GM06990 (cell line): ENCODE results near the gene KRT86.

Experiments used
- DNase-seq: peaks from one replicate; pipeline ENCODE4 v3.0.0-alpha.2; 2011; ENCODE audit not compliant: insufficient read length; ENCODE audit errors: extremely low read depth
- H3K27me3 ChIP-seq: replicated peaks from 2 replicates; pipeline ENCODE4 v1.6.0; 2011; ENCODE audit warnings: low read length; ENCODE audit not compliant: control insufficient read depth, insufficient read depth
- H3K36me3 ChIP-seq: 2 replicates; pipeline ENCODE4 v1.5.1; 2011; ENCODE audit warnings: low read length; ENCODE audit not compliant: control insufficient read depth, insufficient read depth
- H3K4me3 ChIP-seq: replicated peaks from 2 replicates; pipeline ENCODE4 v1.5.1; 2011; ENCODE audit warnings: low read depth, mild to moderate bottlenecking, control low read depth, low read length
- TF ChIP-seq, protein P1 (sequence below): IDR thresholded peaks from 2 replicates; pipeline ENCODE4 v1.5.1; 2011; ENCODE audit warnings: low read length, control low read depth, mild to moderate bottlenecking, inconsistent platforms; ENCODE audit not compliant: insufficient read depth, poor library complexity, severe bottlenecking

Gene KRT86

DNA sequence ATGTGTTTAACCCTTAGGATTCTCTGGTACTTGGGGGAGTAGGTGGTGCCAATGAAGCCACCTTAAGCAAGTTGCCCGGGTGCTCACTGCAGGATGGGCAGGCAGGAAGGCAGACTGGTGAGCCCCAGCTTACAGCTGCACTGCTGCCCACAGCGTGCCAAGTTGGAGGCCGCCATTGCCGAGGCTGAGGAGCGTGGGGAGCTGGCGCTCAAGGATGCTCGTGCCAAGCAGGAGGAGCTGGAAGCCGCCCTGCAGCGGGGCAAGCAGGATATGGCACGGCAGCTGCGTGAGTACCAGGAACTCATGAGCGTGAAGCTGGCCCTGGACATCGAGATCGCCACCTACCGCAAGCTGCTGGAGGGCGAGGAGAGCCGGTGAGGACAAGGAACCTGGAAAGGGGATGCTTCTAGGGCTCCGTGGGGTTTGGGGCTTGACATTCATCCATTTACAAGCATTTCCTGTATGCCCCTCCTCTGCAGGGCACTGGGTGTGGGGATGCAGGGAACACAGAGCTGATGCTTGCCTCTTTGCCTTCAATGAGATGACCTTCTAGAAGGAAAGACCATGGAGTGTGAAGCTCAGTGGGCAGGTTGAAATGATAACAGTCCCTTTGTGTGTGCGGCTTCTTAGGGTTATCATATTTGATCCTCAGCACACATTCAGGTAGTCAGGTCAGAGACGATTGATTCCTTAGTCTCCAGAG, 29.0 kb upstream of the KRT86 start:
- Histone ChIP-seq H3K4me3 (peak overlapping the region; percentile 65), H3K27me3 (no peaks in the 10 kb centered on the region), H3K36me3 (no peaks in the 10 kb centered on the region; the same call in 1 of the 2 replicates)
- no peak for DNase-seq
- TF ChIP-seq, protein P1, sequence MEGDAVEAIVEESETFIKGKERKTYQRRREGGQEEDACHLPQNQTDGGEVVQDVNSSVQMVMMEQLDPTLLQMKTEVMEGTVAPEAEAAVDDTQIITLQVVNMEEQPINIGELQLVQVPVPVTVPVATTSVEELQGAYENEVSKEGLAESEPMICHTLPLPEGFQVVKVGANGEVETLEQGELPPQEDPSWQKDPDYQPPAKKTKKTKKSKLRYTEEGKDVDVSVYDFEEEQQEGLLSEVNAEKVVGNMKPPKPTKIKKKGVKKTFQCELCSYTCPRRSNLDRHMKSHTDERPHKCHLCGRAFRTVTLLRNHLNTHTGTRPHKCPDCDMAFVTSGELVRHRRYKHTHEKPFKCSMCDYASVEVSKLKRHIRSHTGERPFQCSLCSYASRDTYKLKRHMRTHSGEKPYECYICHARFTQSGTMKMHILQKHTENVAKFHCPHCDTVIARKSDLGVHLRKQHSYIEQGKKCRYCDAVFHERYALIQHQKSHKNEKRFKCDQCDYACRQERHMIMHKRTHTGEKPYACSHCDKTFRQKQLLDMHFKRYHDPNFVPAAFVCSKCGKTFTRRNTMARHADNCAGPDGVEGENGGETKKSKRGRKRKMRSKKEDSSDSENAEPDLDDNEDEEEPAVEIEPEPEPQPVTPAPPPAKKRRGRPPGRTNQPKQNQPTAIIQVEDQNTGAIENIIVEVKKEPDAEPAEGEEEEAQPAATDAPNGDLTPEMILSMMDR: no peak

DNA sequence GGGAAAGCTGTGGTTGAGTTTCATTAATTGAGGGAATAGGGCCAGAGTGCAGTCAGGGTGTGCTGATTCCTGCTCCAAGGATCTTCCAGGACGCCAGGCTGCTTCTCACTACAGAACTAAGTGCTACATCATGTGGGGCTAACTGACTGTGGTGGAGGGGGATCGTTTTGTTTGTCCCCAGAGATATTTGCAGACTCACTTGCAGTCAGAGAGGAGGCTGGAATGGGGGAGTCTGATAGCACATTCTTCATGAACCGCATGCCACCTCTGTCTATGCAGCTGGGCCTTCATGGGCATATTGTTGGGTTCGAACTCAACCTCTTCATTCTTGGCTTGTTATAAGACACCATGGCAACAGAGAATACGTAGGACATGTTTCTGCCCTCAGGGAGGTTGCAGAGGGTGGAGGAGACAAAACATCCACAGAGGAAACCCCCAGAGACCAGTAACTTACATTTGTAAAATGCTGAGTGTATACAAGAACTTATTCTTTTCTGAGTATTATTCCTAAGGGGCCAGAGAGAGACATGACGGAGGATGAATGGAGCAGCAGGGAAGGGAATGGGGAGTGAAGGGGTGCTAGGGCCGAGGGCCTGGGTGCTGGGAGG, 28.4 kb upstream of the KRT86 start:
- TF ChIP-seq, protein P1: no peak
- H3K27me3 ChIP-seq: no peaks in the 10 kb centered on the region
- no peak for DNase-seq
- no peaks in the 10 kb centered on the region; the same call in 1 of the 2 replicates for H3K36me3 ChIP-seq
- peak overlapping the region; percentile 65 for H3K4me3 ChIP-seq

DNA sequence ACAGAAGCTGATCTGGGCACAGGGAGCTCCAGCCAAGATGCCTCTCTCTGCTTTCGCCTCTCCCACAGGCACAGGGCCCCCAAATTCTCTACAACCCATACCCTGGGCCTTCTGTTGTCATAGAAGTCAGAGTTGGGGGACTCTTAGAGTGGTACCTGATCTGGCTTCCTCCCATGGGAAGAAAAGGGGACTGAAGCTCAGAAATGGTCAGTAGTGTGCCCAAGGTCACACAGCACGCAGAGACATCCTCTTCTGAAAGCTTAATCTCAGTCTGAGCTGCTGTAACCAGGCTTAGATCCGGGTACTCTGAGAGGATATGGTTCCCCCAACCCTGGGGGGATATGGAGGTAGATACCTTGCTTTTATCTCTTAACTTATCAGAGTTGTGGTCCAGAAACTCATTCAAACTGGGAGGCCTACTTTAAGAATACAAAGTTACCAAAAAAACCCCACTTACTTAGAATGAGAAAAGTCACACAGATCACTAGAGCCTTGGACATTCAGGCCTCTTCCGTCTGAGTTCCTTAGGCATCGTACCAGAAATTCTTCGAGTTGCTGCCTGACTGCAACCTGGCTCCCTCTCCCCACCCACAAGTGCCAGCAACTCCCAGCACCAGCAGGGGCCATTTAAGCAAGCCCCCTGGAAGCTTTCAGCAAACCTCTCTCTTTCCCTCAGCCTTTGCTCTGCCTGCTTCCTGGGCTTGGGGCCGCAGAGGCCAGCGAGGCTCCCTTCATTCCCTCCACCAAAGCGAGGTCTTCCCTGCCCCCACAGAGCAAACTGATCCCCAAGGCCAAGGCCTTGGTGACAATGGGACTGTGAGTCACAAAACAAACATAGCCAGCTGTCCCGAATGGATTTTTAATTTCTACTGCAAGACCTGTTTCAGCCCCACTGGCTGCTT, 27.5 kb upstream of the KRT86 start:
- TF ChIP-seq, protein P1: no peak
- Histone ChIP-seq H3K36me3 (no peaks in the 10 kb centered on the region; the same call in 1 of the 2 replicates), H3K27me3 (no peaks in the 10 kb centered on the region), H3K4me3 (peak overlapping the region; percentile 65)
- no peak for DNase-seq

DNA sequence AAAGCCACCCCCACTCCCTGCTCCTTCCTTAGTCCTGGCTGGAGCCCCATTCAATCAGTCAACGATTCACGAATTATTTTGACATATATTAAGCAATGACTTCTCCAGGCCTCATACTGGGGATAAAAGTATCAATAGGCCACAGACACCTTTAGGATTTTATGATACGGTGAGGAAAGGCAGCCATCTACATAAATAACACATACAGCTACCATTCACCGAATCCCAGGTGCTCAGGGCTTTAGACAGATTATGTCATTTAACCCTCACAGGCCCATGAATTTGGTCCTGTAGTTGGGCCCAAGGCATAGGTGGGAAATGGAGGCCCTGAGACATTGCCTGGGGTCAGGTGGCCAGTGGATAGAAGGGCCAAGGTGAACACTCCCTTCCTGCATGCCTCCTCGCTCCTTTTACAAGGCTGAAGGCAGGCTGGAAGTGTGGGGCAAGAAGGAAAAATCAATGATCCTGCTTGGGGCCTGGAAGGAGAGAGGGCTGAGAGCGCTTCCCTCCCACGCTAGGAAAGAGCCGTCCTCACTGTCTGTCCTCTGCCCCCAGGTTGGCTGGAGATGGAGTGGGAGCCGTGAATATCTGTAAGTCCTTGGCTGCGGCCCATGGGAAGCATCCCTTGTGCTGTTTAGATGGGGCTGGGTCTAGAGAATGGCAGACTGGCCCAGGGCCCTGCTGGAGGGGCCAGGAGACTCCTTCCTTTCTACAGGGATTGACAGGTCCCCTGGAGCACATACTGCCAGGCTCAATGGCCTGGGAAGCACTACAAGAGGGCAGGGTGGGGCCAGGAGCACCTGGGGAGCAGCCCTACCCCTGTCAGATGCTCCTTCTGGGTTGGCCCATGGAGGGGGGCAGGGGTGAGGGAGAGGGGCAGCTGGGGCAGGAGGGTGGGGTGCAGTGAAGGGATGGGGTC, 26.6 kb upstream of the KRT86 start:
- no peak overlapping the region for H3K4me3 ChIP-seq
- DNase-seq: no peak
- H3K27me3 ChIP-seq: no peaks in the 10 kb centered on the region
- TF ChIP-seq, protein P1: no peak
- H3K36me3 ChIP-seq: no peaks in the 10 kb centered on the region; the same call in 1 of the 2 replicates
